HL-60 (cell line): ENCODE results near the gene ACTR5.

Experiments
- DNase-seq, 2 experiments: peaks; one replicate each; pipeline ENCODE4 v3.0.0-alpha.2; 2010 to 2020; ENCODE audit warnings: low read depth in 1 of 2, low spot score in 1 of 2
- H3K27ac ChIP-seq: fragments of 250-450 bp; sonication (Bioruptor Pico); replicated peaks from 2 replicates; pipeline ENCODE4 v1.5.1; 2020; ENCODE audit warnings: mild to moderate bottlenecking, moderate library complexity
- H3K27me3 ChIP-seq: fragments of 250-450 bp; sonication (Bioruptor Pico); 2 replicates; pipeline ENCODE4 v1.5.1; 2021; ENCODE audit warnings: mild to moderate bottlenecking, moderate library complexity; ENCODE audit not compliant: insufficient read depth, poor library complexity, severe bottlenecking
- H3K4me3 ChIP-seq: replicated peaks from 2 replicates; pipeline ENCODE4 v1.5.1; 2011; ENCODE audit warnings: mild to moderate bottlenecking, control low read depth, low read length; ENCODE audit not compliant: insufficient read depth
- GABPA ChIP-seq: IDR thresholded peaks from 2 replicates; pipeline ENCODE4 v1.6.1; 2012; ENCODE audit warnings: low read depth
- POLR2AphosphoS5 ChIP-seq: IDR thresholded peaks from 2 replicates; pipeline ENCODE4 v1.6.1; 2012; ENCODE audit warnings: low read depth
- SPI1 ChIP-seq: IDR thresholded peaks from 2 replicates; pipeline ENCODE4 v1.6.1; 2012; ENCODE audit warnings: low read depth, mild to moderate bottlenecking, borderline replicate concordance
- TF ChIP-seq, protein P1 (sequence below): IDR thresholded peaks from one replicate; pipeline ENCODE4 v1.5.1; 2011; ENCODE audit warnings: low read length, control low read depth, inconsistent platforms; ENCODE audit not compliant: insufficient read depth
- TF ChIP-seq, protein P2 (sequence below): IDR thresholded peaks from 2 replicates; pipeline ENCODE4 v1.6.1; 2012; ENCODE audit warnings: low read depth; ENCODE audit not compliant: insufficient replicate concordance

ACTR5 gene

DNA sequence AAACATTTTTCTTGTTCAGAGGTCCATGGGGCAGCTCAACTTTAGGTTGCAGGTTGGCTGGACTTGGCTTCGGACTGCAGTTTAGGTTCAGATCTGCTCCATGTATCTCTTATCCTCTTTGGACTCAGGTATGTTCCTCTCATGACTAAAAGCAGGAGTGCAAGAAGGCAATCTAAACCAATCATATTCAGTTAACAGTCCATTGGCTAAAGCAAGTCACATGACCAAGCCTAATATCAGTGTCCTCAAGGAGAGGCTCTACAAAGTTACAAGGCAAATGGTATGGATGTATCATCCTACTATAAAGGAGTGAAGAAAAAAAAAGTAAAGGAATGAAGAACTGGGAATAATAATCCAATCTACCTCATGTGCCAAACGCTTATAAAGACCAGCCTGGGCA lies 2.5 kb upstream of the ACTR5 start:
- DNase-seq, result no peak
- no peak for TF ChIP-seq GABPA
- no peak for TF ChIP-seq POLR2AphosphoS5
- TF ChIP-seq, protein P1, sequence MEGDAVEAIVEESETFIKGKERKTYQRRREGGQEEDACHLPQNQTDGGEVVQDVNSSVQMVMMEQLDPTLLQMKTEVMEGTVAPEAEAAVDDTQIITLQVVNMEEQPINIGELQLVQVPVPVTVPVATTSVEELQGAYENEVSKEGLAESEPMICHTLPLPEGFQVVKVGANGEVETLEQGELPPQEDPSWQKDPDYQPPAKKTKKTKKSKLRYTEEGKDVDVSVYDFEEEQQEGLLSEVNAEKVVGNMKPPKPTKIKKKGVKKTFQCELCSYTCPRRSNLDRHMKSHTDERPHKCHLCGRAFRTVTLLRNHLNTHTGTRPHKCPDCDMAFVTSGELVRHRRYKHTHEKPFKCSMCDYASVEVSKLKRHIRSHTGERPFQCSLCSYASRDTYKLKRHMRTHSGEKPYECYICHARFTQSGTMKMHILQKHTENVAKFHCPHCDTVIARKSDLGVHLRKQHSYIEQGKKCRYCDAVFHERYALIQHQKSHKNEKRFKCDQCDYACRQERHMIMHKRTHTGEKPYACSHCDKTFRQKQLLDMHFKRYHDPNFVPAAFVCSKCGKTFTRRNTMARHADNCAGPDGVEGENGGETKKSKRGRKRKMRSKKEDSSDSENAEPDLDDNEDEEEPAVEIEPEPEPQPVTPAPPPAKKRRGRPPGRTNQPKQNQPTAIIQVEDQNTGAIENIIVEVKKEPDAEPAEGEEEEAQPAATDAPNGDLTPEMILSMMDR, result no peak
- TF ChIP-seq SPI1, result no peak
- TF ChIP-seq, protein P2, sequence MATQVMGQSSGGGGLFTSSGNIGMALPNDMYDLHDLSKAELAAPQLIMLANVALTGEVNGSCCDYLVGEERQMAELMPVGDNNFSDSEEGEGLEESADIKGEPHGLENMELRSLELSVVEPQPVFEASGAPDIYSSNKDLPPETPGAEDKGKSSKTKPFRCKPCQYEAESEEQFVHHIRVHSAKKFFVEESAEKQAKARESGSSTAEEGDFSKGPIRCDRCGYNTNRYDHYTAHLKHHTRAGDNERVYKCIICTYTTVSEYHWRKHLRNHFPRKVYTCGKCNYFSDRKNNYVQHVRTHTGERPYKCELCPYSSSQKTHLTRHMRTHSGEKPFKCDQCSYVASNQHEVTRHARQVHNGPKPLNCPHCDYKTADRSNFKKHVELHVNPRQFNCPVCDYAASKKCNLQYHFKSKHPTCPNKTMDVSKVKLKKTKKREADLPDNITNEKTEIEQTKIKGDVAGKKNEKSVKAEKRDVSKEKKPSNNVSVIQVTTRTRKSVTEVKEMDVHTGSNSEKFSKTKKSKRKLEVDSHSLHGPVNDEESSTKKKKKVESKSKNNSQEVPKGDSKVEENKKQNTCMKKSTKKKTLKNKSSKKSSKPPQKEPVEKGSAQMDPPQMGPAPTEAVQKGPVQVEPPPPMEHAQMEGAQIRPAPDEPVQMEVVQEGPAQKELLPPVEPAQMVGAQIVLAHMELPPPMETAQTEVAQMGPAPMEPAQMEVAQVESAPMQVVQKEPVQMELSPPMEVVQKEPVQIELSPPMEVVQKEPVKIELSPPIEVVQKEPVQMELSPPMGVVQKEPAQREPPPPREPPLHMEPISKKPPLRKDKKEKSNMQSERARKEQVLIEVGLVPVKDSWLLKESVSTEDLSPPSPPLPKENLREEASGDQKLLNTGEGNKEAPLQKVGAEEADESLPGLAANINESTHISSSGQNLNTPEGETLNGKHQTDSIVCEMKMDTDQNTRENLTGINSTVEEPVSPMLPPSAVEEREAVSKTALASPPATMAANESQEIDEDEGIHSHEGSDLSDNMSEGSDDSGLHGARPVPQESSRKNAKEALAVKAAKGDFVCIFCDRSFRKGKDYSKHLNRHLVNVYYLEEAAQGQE, result no peak
- H3K4me3 ChIP-seq, result no peak overlapping the region

DNA sequence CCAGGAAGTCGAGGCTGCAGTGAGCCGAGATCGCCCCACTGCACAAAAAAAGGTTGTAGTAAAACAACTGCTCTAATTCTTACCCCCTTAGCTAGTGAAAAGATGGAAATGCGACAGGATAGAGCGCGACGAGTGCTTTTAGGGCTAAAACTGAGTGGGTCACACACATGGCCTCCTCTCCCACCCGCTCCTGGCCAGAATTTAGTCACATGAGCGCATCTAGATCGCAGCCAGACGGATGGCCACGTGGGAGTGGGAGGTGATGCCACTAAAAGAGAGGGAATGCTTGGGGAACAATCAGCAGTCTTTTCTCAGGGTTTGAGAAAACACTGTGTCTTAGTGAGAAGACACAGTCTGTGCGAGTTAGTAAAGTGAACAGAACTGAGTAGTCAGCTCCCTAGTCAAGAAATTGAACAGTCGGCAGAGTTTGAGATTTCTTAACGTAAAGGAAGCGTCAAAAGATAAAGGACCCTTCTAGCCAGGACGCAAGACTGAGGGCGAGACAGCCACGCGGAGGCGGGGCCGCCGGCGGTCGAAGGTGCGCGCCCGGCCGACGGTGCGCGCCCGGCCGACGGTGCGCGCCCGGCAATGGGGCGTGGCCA lies 664 bp upstream of the ACTR5 start:
- no peak overlapping the region for H3K27ac ChIP-seq
- H3K4me3 ChIP-seq, result peak overlapping the region; percentile 23
- no peak for TF ChIP-seq GABPA
- TF ChIP-seq POLR2AphosphoS5, result no peak
- TF ChIP-seq, protein P2, result no peak
- no peak for TF ChIP-seq SPI1
- TF ChIP-seq, protein P1, result no peak
- peak in 1 of 2 experiments; percentile 69 for DNase-seq
- H3K27me3 ChIP-seq, result peaks cover 2% of the 10 kb centered on the region

More for the DNA sequence above, 2.5 kb upstream of the ACTR5 start:
- Histone ChIP-seq H3K27ac (no peak overlapping the region), H3K27me3 (peaks cover 11% of the 10 kb centered on the region)

DNA sequence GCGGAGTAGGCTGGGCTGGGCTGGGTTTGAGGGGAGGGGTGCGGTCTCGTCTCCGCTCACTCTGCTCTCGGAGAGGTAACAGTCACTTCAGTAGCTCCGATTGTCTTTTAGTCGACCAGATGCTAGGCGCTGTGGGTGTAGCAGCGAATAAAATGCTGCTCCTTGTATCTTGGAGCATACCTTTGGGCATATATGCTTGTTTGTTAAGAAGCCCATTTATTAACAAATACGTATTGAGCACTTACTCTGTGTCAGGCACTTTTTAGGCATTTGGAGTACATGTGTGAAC lies 545 bp downstream of the ACTR5 start:
- Histone ChIP-seq H3K27ac (peak overlapping the region; percentile 53; the same call in 1 of the 2 replicates), H3K4me3 (peak overlapping the region; percentile 86), H3K27me3 (no peaks in the 10 kb centered on the region)
- DNase-seq, result no peak
- TF ChIP-seq POLR2AphosphoS5 (no peak), GABPA (no peak), SPI1 (no peak)
- TF ChIP-seq, protein P2, result no peak
- TF ChIP-seq, protein P1, result no peak
